Epidermal melanocyte (primary cell): ENCODE data around the gene MSL3.

ENCODE experiments used
- DNase-seq: peaks from one replicate; pipeline ENCODE4 v3.0.0; 2011; ENCODE audit warnings: low spot score; ENCODE audit not compliant: insufficient read length

Gene MSL3, protein sequence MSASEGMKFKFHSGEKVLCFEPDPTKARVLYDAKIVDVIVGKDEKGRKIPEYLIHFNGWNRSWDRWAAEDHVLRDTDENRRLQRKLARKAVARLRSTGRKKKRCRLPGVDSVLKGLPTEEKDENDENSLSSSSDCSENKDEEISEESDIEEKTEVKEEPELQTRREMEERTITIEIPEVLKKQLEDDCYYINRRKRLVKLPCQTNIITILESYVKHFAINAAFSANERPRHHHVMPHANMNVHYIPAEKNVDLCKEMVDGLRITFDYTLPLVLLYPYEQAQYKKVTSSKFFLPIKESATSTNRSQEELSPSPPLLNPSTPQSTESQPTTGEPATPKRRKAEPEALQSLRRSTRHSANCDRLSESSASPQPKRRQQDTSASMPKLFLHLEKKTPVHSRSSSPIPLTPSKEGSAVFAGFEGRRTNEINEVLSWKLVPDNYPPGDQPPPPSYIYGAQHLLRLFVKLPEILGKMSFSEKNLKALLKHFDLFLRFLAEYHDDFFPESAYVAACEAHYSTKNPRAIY

DNA sequence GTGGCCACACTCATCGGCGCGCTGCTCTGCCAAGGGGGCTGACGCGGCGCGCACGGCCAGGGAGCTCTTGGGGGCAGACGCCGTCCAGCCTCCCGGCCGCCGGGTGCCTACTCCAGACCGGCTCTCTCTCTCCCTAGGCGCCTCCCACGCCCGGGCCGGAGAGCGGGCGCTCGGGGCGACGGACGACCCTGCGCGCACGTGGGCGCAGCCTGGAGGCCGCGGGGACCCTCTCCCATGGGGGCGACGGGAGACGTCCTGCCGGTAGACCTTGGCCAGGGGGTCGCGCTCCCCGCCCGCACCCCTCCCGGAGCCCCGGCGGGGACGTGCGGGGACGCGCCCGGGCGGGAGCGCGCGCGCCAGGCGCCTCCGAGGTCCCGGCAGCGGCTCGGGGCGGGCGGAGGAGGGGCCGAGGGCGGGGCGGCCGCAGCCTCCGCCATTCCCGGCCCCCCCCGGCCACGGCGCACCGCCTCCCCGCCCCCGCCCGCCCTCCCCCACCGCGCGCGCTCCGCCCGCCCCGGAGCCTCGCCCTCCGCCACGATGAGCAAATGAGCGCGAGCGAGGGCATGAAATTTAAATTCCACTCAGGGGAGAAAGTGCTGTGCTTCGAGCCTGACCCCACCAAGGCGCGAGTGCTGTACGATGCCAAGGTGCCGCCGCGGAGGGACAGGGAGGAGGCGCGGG, at the start of gene MSL3:
Gene MSL3, plus strand, starts transcription at position 519 of the 681 bp plus-strand sequence. Its CDS starts 27 bp downstream, at position 546.
- DNase-seq, result no peak

DNA sequence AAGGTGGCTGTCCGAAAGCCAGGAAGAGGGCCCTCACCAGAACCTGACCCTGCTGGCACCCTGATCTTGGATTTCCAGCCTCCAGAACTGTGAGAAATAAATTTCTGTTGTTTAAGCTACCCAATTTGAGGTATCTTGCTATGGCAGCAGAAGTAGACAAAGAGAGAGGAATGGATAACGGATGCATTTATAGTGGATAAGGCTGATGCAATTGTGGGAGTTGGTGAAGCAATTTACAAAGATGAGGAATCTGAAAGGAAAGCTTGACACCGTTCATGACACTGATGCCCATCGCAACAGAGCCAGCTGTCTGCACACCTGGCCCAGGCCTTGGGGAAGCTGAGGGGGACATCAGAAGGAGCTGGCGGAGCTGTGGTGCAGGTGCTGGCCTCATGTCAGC, 35.7 kb upstream of the MSL3 start:
- DNase-seq, result no peak

DNA sequence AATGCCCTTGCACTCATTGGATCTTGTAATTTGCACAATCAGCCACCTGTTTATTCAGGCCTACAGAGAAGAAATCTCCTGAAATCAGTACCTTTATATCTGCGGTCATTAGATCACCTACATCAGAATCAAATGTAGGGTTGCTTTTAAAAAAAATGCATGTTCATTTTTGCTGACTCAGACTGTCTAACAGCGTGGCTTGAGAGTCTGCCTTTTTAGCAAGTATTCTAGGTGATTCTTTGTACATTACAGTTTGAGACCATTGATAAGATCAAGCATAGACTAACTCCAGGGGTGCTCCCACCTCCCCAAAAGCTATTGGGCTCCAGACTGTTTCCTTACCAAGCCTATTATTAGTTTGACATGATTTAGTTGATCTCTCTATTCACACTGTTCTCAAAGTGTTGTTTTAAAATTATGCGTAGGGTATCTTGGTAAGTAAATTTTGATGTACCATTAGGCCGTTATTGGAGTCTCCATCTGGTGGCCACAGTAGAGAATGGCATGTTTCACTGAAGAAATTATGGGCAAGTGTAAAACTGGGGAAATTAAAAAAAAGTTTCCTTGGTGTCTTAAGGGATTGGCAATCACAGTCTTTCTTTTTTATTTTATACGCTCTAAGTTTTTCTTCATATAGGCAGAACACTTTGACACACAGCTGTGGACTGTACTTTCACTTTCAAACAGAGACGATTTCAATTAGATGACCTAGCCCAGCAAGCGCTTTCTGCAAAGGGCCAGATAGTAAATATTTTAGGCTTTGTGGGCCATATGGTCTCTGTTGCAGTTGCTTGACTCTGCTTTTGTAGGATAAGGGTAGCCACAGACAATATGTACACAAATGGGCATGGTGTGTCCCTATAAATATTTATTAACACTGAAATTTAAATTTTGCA, 33.7 kb upstream of the MSL3 start:
- peak; percentile 18 for DNase-seq

DNA sequence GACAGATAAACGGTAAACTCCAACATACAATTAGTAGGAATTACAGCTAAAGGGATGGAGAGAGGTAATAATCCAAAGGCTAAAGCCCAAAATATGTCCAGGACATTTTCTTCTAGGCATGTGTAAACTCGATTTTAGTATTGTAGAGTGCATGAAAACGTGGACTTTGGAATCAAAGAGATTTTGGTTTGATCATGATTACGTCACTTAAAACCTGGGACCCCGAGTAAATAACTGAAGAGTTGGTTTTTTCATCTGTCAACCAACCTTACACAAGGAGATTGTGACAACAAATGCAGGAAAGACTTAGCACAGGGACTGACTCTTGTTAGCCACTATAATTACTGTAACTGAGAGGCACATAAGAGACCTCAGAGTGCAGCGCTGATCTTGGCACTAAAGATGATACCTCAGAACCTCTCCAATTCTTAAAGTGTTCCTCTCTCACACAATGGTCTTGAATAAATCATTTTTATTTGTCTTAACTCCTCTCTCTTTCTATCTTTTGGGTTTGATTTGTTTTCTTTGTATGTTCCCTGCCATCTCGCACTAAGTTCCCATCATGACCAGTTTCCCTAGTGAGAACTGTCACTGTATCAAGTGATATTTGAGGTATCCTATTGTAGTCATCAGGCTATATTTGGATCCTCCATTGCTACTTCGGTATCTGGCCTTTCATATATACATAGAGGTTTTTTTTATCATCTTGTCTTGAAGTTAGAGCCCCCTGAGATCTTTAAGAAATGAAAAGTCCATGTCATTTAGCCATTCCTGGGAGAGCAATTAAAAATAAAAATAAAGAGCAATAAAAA, 32.2 kb upstream of the MSL3 start:
- no peak for DNase-seq

DNA sequence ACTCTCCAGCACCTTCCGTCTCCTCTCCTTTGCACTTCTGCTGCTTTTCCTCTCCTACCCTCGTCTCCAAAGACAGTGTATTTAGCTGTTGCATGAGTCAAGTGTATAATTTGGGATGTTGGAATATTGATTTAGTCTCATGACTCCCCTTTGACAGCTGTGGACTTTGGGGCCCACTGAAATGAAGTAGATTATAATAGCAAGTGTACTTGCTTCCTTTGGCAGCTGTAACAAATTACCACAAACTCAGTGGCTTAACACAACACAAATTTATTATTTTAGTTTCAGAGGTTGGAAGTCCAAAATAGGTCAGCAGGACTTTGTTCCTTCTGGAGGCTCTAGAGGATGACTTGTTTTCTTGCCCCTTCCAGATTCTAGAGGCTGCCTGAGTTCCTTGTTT, 29.5 kb upstream of the MSL3 start:
- DNase-seq, result no peak

DNA sequence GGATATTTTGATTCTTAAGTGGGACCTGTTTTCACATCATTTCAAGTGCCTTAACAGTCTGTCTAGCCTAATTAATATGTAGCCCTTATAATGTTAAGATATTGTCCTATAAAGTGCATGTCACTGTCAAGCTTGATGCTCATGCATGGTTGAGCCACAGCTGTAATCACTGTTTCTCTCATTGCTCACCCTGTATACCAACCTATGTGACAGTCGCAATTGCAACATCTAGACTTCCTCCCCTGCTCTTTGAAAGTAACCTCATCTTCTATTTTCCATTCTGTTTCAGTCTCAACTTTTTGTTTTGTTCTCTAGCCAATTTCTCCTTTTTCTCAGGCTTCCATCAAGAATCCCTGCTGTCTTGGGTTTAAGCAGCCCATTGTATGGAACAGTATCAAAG, 24.4 kb upstream of the MSL3 start:
- no peak for DNase-seq

DNA sequence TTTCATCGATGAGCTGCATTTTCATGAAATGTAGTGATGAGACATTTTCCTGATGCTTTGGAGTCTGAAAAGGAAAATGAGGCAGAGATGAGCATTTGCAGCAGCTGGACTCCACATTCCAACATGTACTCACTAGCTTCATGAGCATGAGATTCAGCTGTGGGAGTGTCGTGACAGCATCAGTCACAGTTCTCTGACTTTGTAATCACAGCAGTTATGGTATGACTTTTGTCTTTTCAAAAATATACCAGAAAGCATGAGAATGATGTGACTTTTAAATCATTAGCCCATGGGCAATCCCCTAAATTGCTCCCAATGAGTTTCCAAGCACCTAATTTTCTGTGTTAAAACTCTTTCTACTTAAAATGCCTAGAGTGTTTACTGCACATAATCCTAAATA, 18.3 kb upstream of the MSL3 start:
- DNase-seq, result no peak

DNA sequence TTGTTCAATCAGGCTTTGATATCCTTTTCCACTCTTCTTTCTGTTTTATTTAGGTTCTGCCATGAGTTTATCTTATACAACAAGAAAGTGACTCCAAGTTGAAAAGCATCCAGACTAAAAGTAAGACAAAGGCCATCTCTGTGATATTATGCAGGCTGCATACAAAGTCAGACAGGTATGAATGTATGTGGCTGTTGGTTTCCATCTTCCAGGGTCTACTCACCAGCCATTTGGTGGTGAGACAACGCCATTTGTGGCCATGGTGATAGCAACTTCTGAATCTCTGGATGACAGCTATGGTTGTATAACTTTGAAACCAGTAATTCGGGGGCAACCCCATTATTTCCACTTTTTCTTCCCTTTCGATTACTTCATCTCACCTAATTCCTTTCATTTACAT, 17.2 kb upstream of the MSL3 start:
- no peak for DNase-seq

DNA sequence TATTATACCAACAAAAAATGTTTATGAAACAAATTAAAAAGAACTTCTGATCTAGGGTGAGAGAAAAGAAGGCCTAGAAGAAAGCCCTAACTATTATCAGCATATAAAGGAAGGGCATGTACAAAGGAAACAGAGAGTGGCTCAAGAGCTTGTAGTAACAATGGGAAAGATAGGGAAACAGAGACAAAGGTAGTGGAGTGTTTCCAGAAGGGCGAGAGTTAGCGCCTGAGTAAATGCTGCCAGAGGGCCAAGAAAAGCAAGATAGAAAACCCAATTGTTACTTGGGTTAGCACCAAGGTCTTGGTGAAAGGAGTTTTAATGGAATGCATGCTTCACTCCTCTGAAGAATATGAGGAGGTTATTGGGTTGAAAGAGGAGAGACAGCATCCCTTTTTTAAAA, 16.5 kb upstream of the MSL3 start:
- no peak for DNase-seq

DNA sequence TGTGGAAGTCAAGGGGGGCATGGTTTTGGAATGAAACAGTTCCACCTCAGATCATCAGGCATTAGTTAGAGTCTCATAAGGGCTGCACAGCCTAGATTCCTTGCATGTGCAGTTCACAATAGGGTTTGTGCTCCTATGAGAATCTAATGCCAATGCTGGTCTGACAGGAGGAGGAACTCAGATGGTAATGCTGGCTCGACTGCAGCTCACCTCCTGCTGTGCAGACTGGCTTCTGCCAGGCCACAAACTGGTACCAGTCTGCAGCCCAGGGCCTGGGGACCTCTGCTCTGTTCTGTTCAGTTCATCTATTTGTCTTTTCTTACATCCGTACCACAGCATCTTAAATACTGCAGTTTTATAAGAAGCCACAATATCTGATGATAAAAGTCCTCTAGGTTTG, 12.2 kb upstream of the MSL3 start:
- DNase-seq, result no peak

DNA sequence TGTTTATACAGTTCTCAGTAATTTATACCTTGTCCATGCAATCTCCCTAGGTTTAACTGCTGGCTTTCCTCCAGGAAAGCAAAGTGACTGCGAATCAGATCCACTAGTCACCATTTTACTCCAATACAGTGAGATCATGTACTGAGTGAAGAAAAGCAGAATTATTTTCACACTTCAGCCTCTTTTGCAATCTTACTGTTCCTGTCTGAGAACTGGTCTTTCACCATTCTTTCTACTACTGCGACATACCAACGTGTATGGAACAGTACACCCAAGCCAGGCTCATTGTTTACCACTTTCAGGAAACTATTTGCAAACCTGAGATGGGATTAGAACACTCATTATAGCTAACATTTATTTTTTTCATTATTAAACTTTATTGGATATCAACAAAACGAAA, 8.0 kb upstream of the MSL3 start:
- DNase-seq, result no peak

DNA sequence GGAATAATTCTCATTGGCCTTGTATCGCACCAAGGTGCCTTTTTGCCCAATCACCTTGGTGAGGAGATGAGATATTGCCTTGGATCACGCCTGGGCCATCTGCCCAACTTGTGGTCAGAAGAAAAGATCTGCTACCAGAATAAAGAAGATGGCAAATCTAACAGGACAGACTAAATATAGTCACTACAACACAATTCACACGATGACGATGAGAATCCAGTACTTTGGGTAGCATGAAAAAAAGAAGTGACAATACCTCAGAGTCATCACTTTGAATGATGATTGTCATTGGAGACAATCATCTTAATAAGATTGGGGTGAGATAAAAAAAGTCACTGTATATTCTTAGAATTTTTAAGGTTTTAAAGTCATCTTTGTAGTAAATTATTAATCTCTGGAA, 7.3 kb upstream of the MSL3 start:
- no peak for DNase-seq

DNA sequence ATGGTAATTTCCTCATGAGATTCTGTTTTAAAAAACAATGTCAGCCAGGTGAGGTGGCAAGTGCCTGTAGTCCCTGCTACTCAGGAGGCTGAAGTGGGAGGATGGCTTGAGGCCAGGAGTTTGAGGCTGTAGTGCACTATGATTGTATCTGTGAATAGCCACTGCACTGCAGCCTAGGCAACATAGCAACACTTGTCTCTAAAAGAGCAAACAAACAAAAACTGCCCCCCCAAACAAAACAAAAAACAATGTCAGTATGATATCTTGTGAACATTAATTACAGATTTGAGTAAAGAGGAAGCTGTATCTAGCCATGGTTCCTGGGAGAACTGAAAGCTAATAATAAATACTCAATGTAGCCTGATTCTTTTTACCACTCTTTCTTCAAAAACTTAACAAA, 6.8 kb upstream of the MSL3 start:
- DNase-seq, result no peak

DNA sequence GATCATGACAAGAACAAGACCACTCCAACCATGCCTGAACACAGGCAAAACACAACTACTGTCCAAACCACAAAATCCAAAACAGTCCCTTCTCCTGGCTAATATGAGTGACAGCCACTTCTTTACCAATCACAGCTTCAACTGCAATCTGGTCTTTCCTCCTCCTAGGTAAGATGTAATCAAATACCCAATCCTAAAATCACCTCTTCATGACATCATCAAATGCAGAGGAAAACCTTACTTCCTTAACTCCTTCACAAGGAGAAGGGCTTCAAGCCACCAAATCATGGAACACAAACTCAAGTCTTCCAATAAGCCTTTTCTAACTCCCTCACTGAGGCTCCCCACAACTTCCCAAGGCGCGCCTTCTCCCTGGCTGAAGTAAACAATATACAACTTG, 4.4 kb upstream of the MSL3 start:
- no peak for DNase-seq

DNA sequence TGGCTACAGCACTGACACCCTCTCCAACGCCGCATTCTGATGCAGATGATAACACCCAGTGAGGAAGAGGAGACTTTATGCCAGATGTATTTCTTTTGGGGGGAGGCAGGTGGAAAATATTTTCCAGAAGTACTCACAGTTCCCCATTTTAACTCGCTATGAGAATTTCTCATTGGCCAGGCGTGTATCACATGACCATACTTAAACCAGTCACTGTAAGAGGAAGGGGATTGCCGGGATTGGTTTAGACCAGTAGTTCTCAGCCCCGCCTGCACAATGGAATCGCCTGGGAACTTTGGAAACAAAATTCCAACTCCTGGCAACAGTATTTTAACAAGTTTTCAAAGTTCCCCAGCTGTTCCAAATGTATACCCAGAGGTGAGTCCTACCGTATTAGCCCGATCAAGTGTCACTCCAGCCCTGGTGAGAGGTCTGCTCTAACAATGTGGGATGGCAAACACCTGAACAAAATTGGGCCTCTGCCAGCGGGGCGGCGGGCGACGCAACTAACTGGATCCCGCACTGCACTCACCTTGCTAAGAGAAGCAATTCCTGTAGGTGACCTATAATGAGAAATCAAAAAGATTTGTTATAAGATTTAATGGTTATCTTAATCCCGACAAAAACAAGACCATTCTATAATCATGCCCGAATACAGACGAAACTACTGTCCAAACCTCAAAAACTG, 2.9 kb upstream of the MSL3 start:
- no peak for DNase-seq

DNA sequence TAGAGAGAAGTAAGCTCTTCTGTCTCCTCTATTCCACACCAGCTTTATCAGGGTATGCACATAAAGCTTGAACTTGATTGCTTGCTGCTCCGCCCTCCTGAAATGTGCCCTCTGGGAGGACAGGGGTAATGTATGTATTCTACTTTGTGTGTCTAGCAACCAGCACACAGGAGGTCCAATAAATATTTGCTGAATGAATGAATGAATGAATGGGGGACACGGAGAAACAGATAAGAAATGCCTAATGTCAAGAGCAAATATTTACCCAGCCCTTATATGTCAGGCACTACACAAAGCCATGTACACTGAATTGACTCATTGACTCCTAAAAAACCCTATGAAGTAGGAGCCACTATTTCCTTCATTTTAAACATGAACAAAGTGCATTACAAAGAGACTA, 2.3 kb upstream of the MSL3 start:
- DNase-seq, result no peak

DNA sequence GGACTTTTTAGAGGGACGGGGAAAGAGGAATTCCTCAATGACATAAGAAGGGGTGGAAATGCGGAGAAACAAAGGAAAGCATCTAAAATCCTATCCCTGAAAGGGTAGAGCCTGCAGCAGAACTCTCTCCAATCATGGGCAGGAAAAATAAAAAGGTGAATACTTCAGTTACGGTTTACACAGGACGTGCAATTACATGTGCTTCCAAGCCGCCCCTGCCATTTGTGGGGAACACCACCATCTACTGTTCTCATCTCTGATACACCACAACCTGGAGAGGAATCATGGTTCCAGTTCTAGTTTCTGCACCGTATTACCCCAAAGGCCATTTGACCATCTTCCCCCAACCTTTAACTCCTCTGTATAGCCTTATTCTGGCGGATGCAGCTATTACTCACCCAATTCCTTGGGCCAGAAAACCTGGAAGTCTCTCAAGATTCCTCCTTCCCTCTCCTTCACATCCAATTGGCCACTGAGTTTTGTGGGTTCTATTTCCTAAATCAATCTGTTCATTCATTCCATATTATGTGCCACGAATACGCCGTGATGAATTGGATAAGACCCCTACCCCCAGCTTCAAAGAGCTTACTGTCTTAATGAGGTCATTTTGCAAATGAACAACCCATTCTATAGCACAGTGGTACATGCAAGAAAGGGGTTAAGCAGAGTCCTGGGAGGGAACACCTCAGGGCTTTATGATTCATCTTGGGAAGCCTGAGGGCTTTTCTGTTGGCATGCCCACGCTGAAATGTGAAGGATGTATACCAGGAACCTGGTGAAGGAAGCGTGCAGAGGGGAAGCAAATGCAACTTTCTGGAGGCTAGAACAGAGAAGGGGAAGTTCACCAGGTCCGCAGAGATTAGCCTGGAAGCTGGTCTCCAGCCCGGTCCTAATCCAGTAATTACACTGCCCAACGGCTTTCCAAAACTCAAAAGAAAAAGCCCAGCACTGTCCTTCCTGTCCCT, 1.4 kb upstream of the MSL3 start:
- DNase-seq, result no peak

DNA sequence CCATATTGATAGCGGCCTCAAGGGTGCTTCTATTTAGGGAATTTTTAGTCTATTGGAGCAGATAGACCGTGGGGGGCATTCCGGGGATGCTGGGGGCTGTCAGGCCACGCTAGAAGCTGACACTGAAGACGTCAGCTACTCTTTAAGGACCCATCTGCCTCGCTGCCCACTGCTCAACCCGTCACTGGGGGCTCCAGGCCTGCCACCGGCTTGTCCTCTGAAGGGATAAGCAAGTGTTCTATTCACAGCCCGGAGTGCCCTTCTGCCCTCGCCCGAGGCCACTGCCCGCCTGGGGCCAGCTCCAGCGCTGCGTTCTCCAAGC, 679 bp upstream of the MSL3 start:
- DNase-seq, result no peak

DNA sequence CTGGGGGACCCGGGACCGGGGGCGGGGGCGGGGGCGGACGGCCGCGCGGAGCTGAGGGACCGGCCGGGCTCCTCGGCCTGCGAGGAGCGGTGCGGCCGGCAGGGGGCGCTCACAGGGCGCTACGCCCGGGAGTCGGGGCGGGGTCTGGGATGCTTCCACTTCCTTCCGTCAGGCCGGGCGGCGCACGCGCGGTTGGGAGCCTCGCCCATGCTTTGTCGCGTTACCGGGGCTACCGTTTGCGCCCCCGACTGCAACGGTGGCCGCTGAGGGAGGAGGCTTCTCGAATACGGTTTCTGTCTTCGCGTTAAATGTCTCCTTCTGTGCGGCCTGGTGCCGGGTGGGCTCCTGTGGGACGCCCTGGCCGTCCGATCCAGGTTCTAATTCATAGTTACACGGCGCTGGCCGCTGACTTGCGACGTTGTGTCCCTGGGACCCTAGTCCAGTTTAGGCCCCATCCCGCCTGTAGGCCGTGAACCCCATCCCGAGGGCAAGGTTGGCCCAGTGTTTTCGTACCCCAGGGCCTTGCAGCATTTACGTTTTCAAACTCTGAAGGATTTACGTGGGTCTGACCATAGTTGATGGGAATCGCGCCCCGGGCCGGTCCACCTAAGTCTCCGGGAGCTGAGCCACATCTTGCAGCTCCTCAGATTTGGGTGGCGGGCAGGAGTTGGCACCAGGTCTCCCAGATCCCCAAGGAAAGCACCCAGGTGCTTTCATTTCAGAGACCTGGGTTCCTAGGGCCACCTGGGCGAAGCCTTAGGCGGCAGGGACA, 549 bp downstream of the MSL3 start:
- peak; percentile 41 for DNase-seq
